GM19328 (cell line): ENCODE data around the gene CCM2.

Experiments used
- ATAC-seq: cut with Tn5 transposase; IDR thresholded peaks from one replicate; pipeline ENCODE4 v1.9.1; 2021; ENCODE audit warnings: mild to moderate bottlenecking, moderate library complexity; ENCODE audit not compliant: unreplicated experiment

The CCM2 gene

GRCh38 chr7:45118292-45118691 lies 118.3 kb downstream of the CCM2 start:
- ATAC-seq = no peak

- no peak for ATAC-seq
Measured at GRCh38 chr7:45118889-45119331, 118.9 kb downstream of the CCM2 start.

- no peak for ATAC-seq
Measured at GRCh38 chr7:45119550-45119949, 119.5 kb downstream of the CCM2 start.

GRCh38 chr7:45122975-45123860 lies 123.2 kb downstream of the CCM2 start:
- no peak for ATAC-seq

GRCh38 chr7:45123913-45124710 lies 124.1 kb downstream of the CCM2 start:
- no peak for ATAC-seq

- ATAC-seq = no peak
Measured at GRCh38 chr7:45125193-45125904, 125.3 kb downstream of the CCM2 start.
